Spleen (tissue), 11 donors: Measurements from ENCODE around the gene SIRT7. TPM values are rescaled to one million over a fixed set of nuclear protein-coding genes. Genes with fewer than 3 reads are reported as not detected.

ENCODE experiments used
- DNase-seq: peaks from one replicate; pipeline ENCODE4 v3.0.0-alpha.2; 2020
- H3K27ac ChIP-seq, 8 donors: fragments of 200-600 bp; sonication (generic) in 7 of 8; 1 replicate in 4 of 8; 2 replicates in 4 of 8; pipeline versions ENCODE4 v1.5.0 to v1.8.0; 2016 to 2021; ENCODE audit warnings: inconsistent platforms in 4 of 8, mild to moderate bottlenecking in 4 of 8, moderate library complexity in 1 of 8
- H3K27me3 ChIP-seq, 7 donors: fragments of 200-600 bp; sonication (generic) in 6 of 7; replicated peaks in 1 of 7; 1 replicate in 4 of 7; 2 replicates in 3 of 7; pipeline versions ENCODE4 v1.5.0 to v1.8.0; 2016 to 2021; ENCODE audit warnings: inconsistent platforms in 3 of 7, mild to moderate bottlenecking in 1 of 7
- H3K36me3 ChIP-seq, 6 donors: fragments of 200-600 bp; sonication (generic) in 5 of 6; 1 replicate in 4 of 6; 2 replicates in 2 of 6; pipeline versions ENCODE4 v1.5.0 to v1.8.0; 2016 to 2021; ENCODE audit warnings: inconsistent platforms in 2 of 6
- H3K4me1 ChIP-seq, 6 donors: fragments of 200-600 bp; sonication (generic) in 5 of 6; 1 replicate in 3 of 6; 2 replicates in 3 of 6; pipeline versions ENCODE4 v1.5.0 to v1.8.0; 2016 to 2021; ENCODE audit warnings: inconsistent platforms in 3 of 6
- H3K4me3 ChIP-seq, 8 donors: fragments of 200-600 bp; sonication (generic) in 7 of 8; 1 replicate in 4 of 8; 2 replicates in 4 of 8; pipeline versions ENCODE4 v1.5.0 to v1.8.0; 2016 to 2021; ENCODE audit warnings: inconsistent platforms in 4 of 8, mild to moderate bottlenecking in 4 of 8, moderate library complexity in 2 of 8
- H3K9me3 ChIP-seq, 8 donors: fragments of 200-600 bp; sonication (generic) in 7 of 8; 1 replicate in 4 of 8; 2 replicates in 4 of 8; pipeline versions ENCODE4 v1.5.0 to v1.8.0; 2016 to 2021; ENCODE audit warnings: inconsistent platforms in 4 of 8
- CTCF ChIP-seq, 11 experiments: fragments of 200-600 bp in 7 of 11; fragments of 450-650 bp in 4 of 11; sonication (generic) in 4 of 11; IDR thresholded peaks in 8 of 11; conservative IDR thresholded peaks in 3 of 11; 1 replicate in 7 of 11; 2 replicates in 4 of 11; pipeline versions ENCODE4 v1.4.0 to v1.8.0; 2016 to 2021; ENCODE audit warnings: antibody characterized with exemption in 11 of 11, inconsistent platforms in 4 of 11, mild to moderate bottlenecking in 1 of 11
- POLR2A ChIP-seq, 3 donors: fragments of 450-650 bp; IDR thresholded peaks; one replicate each; pipeline ENCODE4 v1.5.1; 2017; ENCODE audit warnings: antibody characterized with exemption in 3 of 3, mild to moderate bottlenecking in 1 of 3
- POLR2AphosphoS5 ChIP-seq, 3 donors: sonication (generic); formaldehyde crosslinking; IDR thresholded peaks; one replicate each; pipeline ENCODE4 v1.5.1; 2017; ENCODE audit warnings: antibody characterized with exemption in 3 of 3
- WGBS, 5 donors: extraction: QIAGEN DNeasy Blood & Tissue Kit in 3 of 5; methylation state at CpG; one replicate each; pipeline versions ENCODE4 v1.1.5 to v1.1.7; 2013 to 2018; 5-methylcytosine and 5-hydroxymethylcytosine counted together
- intact Hi-C: fragments of 100-400 bp; cut with DNase I; formaldehyde crosslinking; loops from one replicate; pipeline ENCODE4 v1.15.0; 2023; ENCODE audit warnings: low total_unique reads
- polyA plus RNA-seq, 3 donors: library from polyadenylated mRNA; stranded (reverse); fragments of 200-250 nt; gene quantifications; one replicate each; pipeline ENCODE4 v1.2.1, GENCODE V29; 2013
- total RNA-seq, 7 donors: library from RNA; depleted of rRNA in 3 of 7; stranded (reverse); fragments of >200 nt in 3 of 7; fragmentation: NEBNext Ultra II Directional in 4 of 7; extraction: Animal tissue kit (Norgen Biotek cat#: 25700) in 4 of 7; gene quantifications; one replicate each; pipeline versions ENCODE4 v1.1.0 to v1.2.1, GENCODE V29; 2016 to 2021
- donor health status: healthy with polysubstance abuse.
- donor health status: DM: no; HTN: no; CAD: no; lungs with moderate emphysema.
- donor health status: DM: no; HTN: no; CAD: no.
- donor health status: Bipolar disorder and iron deficiency.
- donor health status: healthy.
- donor health status: DM: no; HTN: no; CAD: no.
- donor health status: DM: yes; HTN: yes; CAD: no.

The SIRT7 gene
- total and polyA plus RNA-seq, 10 donors: 28.5 to 54.5 (median 39.1) TPM

GRCh38 chr17:81900181-81900820 is 17.7 kb downstream of the SIRT7 start:
- TF ChIP-seq POLR2AphosphoS5 (IDR thresholded peaks at IDR 0.05): peak in 1 of 3 donors; percentile 39
- no peak for TF ChIP-seq CTCF (IDR thresholded peaks at IDR 0.05 in 8 of 11, conservative IDR thresholded peaks at IDR 0.05 in 3 of 11)
- Histone ChIP-seq H3K27ac (no peak overlapping the region), H3K4me1 (peaks cover 0 to 24% (median 18%) of the 10 kb centered on the region in 6 donors), H3K36me3 (peaks cover 0 to 79% (median 55%) of the 10 kb centered on the region in 6 donors), H3K4me3 (no peak overlapping the region), H3K9me3 (no peaks in the 10 kb centered on the region), H3K27me3 (peaks cover 0 to 29% (median 16%) of the 10 kb centered on the region in 7 donors)
- intact Hi-C loops: no loop called here
- WGBS, 5 donors: 84 to 91% (median 89%) methylated on average over 14 to 18 of the region's 18 CpGs
- DNase-seq: no peak

DNA sequence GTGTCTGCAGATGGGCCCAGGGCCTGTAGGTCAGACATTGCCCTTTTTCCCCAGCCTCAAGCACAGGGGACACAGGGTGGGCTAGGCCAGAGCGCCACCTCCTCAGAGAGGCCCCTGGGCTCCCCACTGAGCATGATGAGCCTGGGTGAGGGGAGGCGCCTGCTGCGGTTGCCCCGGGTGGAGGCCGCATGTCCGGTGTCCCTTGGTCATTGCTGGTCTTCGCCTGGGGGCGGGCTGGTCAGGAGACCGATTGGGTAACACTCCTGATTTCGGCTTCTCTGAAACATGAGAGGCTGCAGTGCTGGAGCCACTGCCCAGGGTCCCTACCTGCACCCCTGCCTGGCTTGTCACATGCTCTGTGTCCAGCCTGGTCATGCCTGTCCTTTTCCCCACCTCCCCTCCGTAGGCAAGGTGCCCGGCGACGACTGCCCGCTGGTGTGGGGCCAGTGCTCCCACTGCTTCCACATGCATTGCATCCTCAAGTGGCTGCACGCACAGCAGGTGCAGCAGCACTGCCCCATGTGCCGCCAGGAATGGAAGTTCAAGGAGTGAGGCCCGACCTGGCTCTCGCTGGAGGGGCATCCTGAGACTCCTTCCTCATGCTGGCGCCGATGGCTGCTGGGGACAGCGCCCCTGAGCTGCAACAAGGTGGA is 18.3 kb downstream of the SIRT7 start:
- Histone ChIP-seq H3K4me3 (no peak overlapping the region), H3K36me3 (peaks cover 0 to 79% (median 61%) of the 10 kb centered on the region in 6 donors), H3K27ac (no peak overlapping the region), H3K9me3 (no peaks in the 10 kb centered on the region), H3K27me3 (peaks cover 0 to 29% (median 16%) of the 10 kb centered on the region in 7 donors), H3K4me1 (peaks cover 0 to 24% (median 18%) of the 10 kb centered on the region in 6 donors)
- DNase-seq: no peak
- intact Hi-C loops: no loop called here
- TF ChIP-seq POLR2A (IDR thresholded peaks at IDR 0.05) (no peak), POLR2AphosphoS5 (IDR thresholded peaks at IDR 0.05) (no peak), CTCF (IDR thresholded peaks at IDR 0.05 in 8 of 11, conservative IDR thresholded peaks at IDR 0.05 in 3 of 11) (no peak)
- 90 to 97% (median 94%) methylated on average over 15 to 22 of the region's 22 CpGs for WGBS, 5 donors

GRCh38 chr17:81898885-81899284 is 19.1 kb downstream of the SIRT7 start:
- peaks cover 0 to 79% (median 64%) of the 10 kb centered on the region in 6 donors for H3K36me3 ChIP-seq
- no peak overlapping the region for H3K4me3 ChIP-seq
- no peak for DNase-seq
- intact Hi-C loops: no loop called here
- 69 to 100% (median 95%) methylated on average over 2 to 9 of the region's 9 CpGs for whole genome bisulfite sequencing, 5 donors
- no peak overlapping the region for H3K27ac ChIP-seq
- H3K9me3 ChIP-seq: no peaks in the 10 kb centered on the region
- H3K4me1 ChIP-seq: peaks cover 0 to 28% (median 18%) of the 10 kb centered on the region in 6 donors
- TF ChIP-seq POLR2AphosphoS5 (IDR thresholded peaks at IDR 0.05) (peak in 1 of 3 donors; percentile 13), CTCF (IDR thresholded peaks at IDR 0.05 in 8 of 11, conservative IDR thresholded peaks at IDR 0.05 in 3 of 11) (no peak)
- H3K27me3 ChIP-seq: peaks cover 0 to 29% (median 16%) of the 10 kb centered on the region in 7 donors
